Small intestine (tissue), 7 donors: ENCODE results near the gene FTCD. TPM values are rescaled to one million over a fixed set of nuclear protein-coding genes. Genes with fewer than 3 reads are reported as not detected.

Experiments
- DNase-seq, 2 donors: peaks; one replicate each; pipeline versions ENCODE4 v3.0.0 to v3.0.0-alpha.2; 2013
- FAIRE-seq: peaks from 2 replicates; lab custom pipeline; 2012; peaks lifted over from hg19 to GRCh38; lab: Jason Lieb, UNC
- H3K27ac ChIP-seq, 3 donors: one replicate each; pipeline ENCODE4 v1.5.1; 2013; ENCODE audit warnings: low read length in 2 of 3, mild to moderate bottlenecking in 2 of 3, control low read depth in 1 of 3, inconsistent platforms in 1 of 3, low read depth in 1 of 3, moderate library complexity in 1 of 3
- H3K27me3 ChIP-seq, 3 donors: one replicate each; pipeline ENCODE4 v1.6.1; 2013; ENCODE audit warnings: low read length in 3 of 3, inconsistent platforms in 1 of 3; ENCODE audit not compliant: control insufficient read depth in 3 of 3, insufficient read depth in 3 of 3
- H3K36me3 ChIP-seq, 3 donors: one replicate each; pipeline ENCODE4 v1.6.1; 2013; ENCODE audit warnings: low read length in 3 of 3, inconsistent platforms in 1 of 3, low read depth in 1 of 3, mild to moderate bottlenecking in 1 of 3, moderate library complexity in 1 of 3; ENCODE audit not compliant: control insufficient read depth in 3 of 3, insufficient read depth in 2 of 3
- H3K4me1 ChIP-seq, 3 donors: one replicate each; pipeline ENCODE4 v1.6.1; 2013; ENCODE audit warnings: low read length in 2 of 3, inconsistent platforms in 1 of 3, low read depth in 1 of 3, mild to moderate bottlenecking in 1 of 3, moderate library complexity in 1 of 3; ENCODE audit not compliant: control insufficient read depth in 3 of 3, insufficient read depth in 2 of 3
- H3K4me3 ChIP-seq, 3 donors: one replicate each; pipeline ENCODE4 v1.5.1; 2013; ENCODE audit warnings: low read length in 3 of 3, control low read depth in 1 of 3, inconsistent platforms in 1 of 3, low read depth in 1 of 3, mild to moderate bottlenecking in 1 of 3, moderate library complexity in 1 of 3
- H3K9me3 ChIP-seq, 2 donors: one replicate each; pipeline ENCODE4 v1.6.1; 2013; ENCODE audit warnings: low read depth in 1 of 2, low read length in 1 of 2; ENCODE audit not compliant: control insufficient read depth in 2 of 2, insufficient read depth in 1 of 2
- WGBS, 3 donors: extraction: QIAGEN DNeasy Blood & Tissue Kit; methylation state at CpG; one replicate each; pipeline ENCODE4 v1.1.7; 2013; 5-methylcytosine and 5-hydroxymethylcytosine counted together
- polyA plus RNA-seq, 4 donors: library from polyadenylated mRNA; stranded (reverse) in 3 of 4; unstranded in 1 of 4; fragments of 200-250 nt in 3 of 4; fragments of 120-200 nt in 1 of 4; gene quantifications; one replicate each; pipeline versions ENCODE4 v1.2.1 to v1.2.3, GENCODE V29; 2013
- donor health status: healthy with polysubstance abuse.
- donor health status: control.
- donor health status: control.
- donor health status: Bipolar disorder and iron deficiency.
- donor health status: healthy.

FTCD gene
- polyA plus RNA-seq, 4 donors, result 0.31 to 71.8 (median 39.0) TPM

- Histone ChIP-seq H3K9me3 (peaks cover 0 to 5% of the 10 kb centered on the region in 2 donors), H3K4me1 (peaks cover 0 to 5% (median 0%) of the 10 kb centered on the region in 3 donors), H3K27me3 (no peaks in the 10 kb centered on the region), H3K27ac (no peak overlapping the region), H3K4me3 (no peak overlapping the region), H3K36me3 (no peaks in the 10 kb centered on the region)
- DNase-seq (no peak), FAIRE-seq (no peak)
- WGBS, 3 donors, result 88 to 89% (median 89%) methylated on average over 2 of the region's 2 CpGs
Measured at GRCh38 chr21:46088189-46088588, 67.2 kb downstream of the FTCD start.

DNA sequence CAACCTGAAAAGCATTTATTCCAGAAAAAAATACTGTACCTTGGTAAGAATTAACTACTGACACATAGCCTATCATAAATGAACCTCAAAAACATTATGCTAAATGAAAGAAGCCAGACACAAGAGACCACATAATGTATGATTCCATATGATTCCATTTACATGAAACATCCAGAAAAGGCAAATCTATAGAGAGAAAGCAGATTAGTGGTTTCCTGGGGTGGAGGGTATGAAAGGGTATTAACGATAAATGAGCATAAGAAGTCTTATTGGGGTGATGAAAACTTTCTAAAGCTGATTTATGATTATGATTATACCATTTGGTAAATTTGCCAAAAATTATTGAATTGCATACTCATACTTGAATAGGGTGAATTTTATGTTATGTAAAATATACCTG, 67.7 kb downstream of the FTCD start:
- H3K9me3 ChIP-seq, result peaks cover 0 to 5% of the 10 kb centered on the region in 2 donors
- H3K4me1 ChIP-seq, result peaks cover 0 to 5% (median 0%) of the 10 kb centered on the region in 3 donors
- no peak for DNase-seq
- no peak overlapping the region for H3K4me3 ChIP-seq
- WGBS, 3 donors, result 86 to 96% (median 90%) methylated on average over 1 of the region's 1 CpG
- H3K27ac ChIP-seq, result no peak overlapping the region
- no peaks in the 10 kb centered on the region for H3K36me3 ChIP-seq
- H3K27me3 ChIP-seq, result no peaks in the 10 kb centered on the region
- no peak for FAIRE-seq

Other genes starting within 250 kb of the FTCD start
- gene COL6A1, start 173.8 kb downstream of the FTCD start, polyA plus RNA-seq, result 100 to 1,000 TPM in 1 of 4 donors, 10 to 100 TPM in 1, 1 to 10 TPM in 2; 6.0 to 475 (median 47.7) TPM
- gene COL6A2, start 57.5 kb downstream of the FTCD start, polyA plus RNA-seq, result 100 to 1,000 TPM in 2 of 4 donors, 10 to 100 TPM in 1, 1 to 10 TPM in 1; 3.8 to 159 (median 68.5) TPM
- 10 to 100 TPM in 2 of 4 donors, 1 to 10 TPM in 2; 2.9 to 12.6 (median 8.2) TPM for gene SPATC1L, start 28.9 kb upstream of the FTCD start, polyA plus RNA-seq
- gene LSS, start 73.2 kb upstream of the FTCD start, polyA plus RNA-seq, result 10 to 100 TPM; 13.2 to 42.1 (median 26.0) TPM
- 10 to 100 TPM; 38.3 to 75.4 (median 42.6) TPM for gene MCM3AP, start 130.0 kb upstream of the FTCD start, polyA plus RNA-seq
- 10 to 100 TPM; 14.7 to 45.7 (median 23.7) TPM for gene YBEY, start 130.8 kb upstream of the FTCD start, polyA plus RNA-seq
- gene C21orf58, start 168.3 kb upstream of the FTCD start, polyA plus RNA-seq, result 1 to 10 TPM in 3 of 4 donors, under 1 TPM in 1; 0.54 to 9.1 (median 3.3) TPM
- gene PCNT, start 168.6 kb upstream of the FTCD start, polyA plus RNA-seq, result 10 to 100 TPM in 3 of 4 donors, 1 to 10 TPM in 1; 9.2 to 15.4 (median 12.9) TPM